Colonic mucosa (tissue), 4 donors: Measurements from ENCODE around the gene LRRC31. TPM values are rescaled to one million over a fixed set of nuclear protein-coding genes. Genes with fewer than 3 reads are reported as not detected.

Experiments
- DNase-seq: peaks from one replicate; pipeline ENCODE4 v3.0.0-alpha.2; 2020
- H3K27ac ChIP-seq: fragments of 200-600 bp; one replicate; pipeline ENCODE4 v1.8.0; 2021
- H3K27me3 ChIP-seq: fragments of 200-600 bp; one replicate; pipeline ENCODE4 v1.8.0; 2021
- H3K36me3 ChIP-seq: fragments of 200-600 bp; one replicate; pipeline ENCODE4 v1.8.0; 2021
- H3K4me1 ChIP-seq: fragments of 200-600 bp; one replicate; pipeline ENCODE4 v1.8.0; 2021; ENCODE audit warnings: mild to moderate bottlenecking
- H3K4me3 ChIP-seq: fragments of 200-600 bp; one replicate; pipeline ENCODE4 v1.8.0; 2021
- H3K9ac ChIP-seq, 2 donors: one replicate each; pipeline ENCODE4 v1.7.0; 2013; ENCODE audit warnings: control low read depth in 2 of 2, low read depth in 2 of 2, low read length in 2 of 2
- H3K9me3 ChIP-seq: fragments of 200-600 bp; one replicate; pipeline ENCODE4 v1.8.0; 2021
- intact Hi-C: fragments of 100-400 bp; cut with DNase I; formaldehyde crosslinking; loops from one replicate; pipeline ENCODE4 v1.14.1; 2022
- total RNA-seq, 2 donors: library from RNA; stranded (reverse); fragmentation: NEBNext Ultra II Directional in 1 of 2; extraction: Animal tissue kit (Norgen Biotek cat#: 25700) in 1 of 2; gene quantifications; one replicate each; pipeline ENCODE4 v1.2.1, GENCODE V29; 2021
- TF ChIP-seq, protein P1 (sequence below): fragments of 200-600 bp; IDR thresholded peaks from one replicate; pipeline ENCODE4 v1.8.0; 2022; ENCODE audit warnings: antibody characterized with exemption, mild to moderate bottlenecking
- donor health status: healthy.
- donor health status: DM: no; HTN: no; CAD: no.
- donor health status: DM: no; HTN: no; CAD: no.

Gene LRRC31
- 10 to 100 TPM; 42.0 to 66.0 TPM for total RNA-seq

DNA sequence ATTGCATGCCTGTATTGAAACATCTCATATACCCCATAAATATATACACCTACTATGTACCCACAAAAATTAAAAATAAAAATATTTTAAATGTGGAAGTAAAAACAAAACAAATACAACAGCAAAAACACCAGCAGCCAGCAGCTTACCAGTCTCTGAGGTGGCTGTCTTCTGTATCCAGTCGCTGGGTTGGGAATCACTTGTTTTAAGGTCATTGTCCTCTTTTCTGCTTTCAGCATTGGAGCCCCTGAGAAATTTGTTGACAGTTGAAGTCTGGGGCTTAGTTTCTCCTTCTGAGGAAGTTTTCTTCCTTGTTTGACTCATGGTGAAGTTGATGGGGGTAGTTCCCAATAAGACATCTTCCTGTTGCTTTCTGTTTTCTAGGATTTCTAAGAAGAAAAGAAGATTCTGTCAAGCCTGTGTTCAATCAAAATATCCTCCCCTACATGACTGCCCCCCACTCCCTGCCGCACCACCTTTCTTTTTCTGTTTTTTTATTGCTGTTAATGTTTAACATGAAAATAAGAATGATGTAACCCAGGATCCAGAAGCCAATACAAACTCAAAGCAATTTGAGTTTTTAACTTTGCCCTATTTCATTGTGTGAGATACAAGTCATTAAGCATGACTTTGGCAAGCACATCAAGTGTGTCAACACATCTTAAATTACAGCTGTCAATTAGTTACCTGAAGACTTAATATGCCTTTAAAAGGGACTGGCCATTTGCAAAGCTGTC, at the start of gene LRRC31:
LRRC31 (minus strand) TSS at position 452 of the 737 bp plus-strand sequence; CDS start at position 324, 128 bp downstream.
- no peaks in the 10 kb centered on the region for H3K36me3 ChIP-seq
- H3K4me3 ChIP-seq: peak within 1 kb of the TSS; percentile 26
- TF ChIP-seq, protein P1, sequence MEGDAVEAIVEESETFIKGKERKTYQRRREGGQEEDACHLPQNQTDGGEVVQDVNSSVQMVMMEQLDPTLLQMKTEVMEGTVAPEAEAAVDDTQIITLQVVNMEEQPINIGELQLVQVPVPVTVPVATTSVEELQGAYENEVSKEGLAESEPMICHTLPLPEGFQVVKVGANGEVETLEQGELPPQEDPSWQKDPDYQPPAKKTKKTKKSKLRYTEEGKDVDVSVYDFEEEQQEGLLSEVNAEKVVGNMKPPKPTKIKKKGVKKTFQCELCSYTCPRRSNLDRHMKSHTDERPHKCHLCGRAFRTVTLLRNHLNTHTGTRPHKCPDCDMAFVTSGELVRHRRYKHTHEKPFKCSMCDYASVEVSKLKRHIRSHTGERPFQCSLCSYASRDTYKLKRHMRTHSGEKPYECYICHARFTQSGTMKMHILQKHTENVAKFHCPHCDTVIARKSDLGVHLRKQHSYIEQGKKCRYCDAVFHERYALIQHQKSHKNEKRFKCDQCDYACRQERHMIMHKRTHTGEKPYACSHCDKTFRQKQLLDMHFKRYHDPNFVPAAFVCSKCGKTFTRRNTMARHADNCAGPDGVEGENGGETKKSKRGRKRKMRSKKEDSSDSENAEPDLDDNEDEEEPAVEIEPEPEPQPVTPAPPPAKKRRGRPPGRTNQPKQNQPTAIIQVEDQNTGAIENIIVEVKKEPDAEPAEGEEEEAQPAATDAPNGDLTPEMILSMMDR: no peak
- intact Hi-C loops: no loop called here
- H3K9me3 ChIP-seq: no peaks in the 10 kb centered on the region
- no peaks in the 10 kb centered on the region for H3K27me3 ChIP-seq
- H3K9ac ChIP-seq: peak within 1 kb of the TSS in 1 of 2 donors; percentile 80
- peak within 1 kb of the TSS; percentile 70 for H3K27ac ChIP-seq
- peaks cover 6% of the 10 kb centered on the region for H3K4me1 ChIP-seq
- peak; percentile 29 for DNase-seq

DNA sequence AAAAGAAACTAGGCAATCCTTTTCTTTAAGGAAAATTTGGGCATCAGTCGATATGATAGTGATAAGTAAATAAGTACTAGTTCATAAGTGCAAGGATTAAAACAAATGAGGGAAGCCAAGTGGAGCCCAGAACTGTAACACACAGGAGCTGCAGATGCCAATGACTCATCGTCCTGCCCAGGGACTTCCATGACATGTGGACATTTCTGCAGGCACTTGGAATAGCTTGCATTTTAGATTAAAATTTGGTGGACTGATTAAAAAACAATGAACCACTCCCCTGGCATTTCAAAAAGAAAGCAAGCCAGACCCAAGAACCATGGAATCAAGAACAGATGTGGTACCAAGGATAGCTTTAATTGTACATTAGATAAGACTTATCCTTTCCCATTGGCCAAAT, 44.6 kb upstream of the LRRC31 start:
- H3K27me3 ChIP-seq: no peaks in the 10 kb centered on the region
- H3K9ac ChIP-seq: no peak overlapping the region
- no peak for DNase-seq

DNA sequence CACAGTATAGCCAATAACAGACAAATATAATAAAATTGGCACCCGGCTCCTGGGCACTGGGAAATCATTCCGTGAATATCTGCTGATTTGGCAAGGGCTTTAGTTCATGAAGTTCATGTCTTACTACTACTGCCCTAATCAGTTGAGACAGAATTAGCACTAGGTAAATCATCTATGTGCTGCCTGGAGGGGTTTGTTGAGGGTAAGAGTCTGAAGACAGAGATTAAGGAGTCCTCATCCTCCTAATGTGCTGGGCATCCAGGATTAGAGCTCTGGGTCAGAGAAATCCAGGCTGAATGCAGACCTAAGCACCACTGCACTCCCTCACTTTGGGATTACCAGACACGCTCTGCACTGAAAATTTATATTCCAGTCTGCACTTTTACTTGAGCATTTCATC, 43.6 kb upstream of the LRRC31 start:
- Histone ChIP-seq H3K36me3 (no peaks in the 10 kb centered on the region), H3K4me1 (no peaks in the 10 kb centered on the region), H3K9me3 (no peaks in the 10 kb centered on the region), H3K27me3 (no peaks in the 10 kb centered on the region), H3K4me3 (no peak overlapping the region), H3K27ac (no peak overlapping the region), H3K9ac (no peak overlapping the region)
- no peak for DNase-seq
- TF ChIP-seq, protein P1: no peak
- intact Hi-C loops: no loop called here

More for the DNA sequence above, 44.6 kb upstream of the LRRC31 start:
- TF ChIP-seq, protein P1: no peak
- no peak overlapping the region for H3K27ac ChIP-seq
- intact Hi-C loops: no loop called here
- H3K36me3 ChIP-seq: no peaks in the 10 kb centered on the region
- no peaks in the 10 kb centered on the region for H3K4me1 ChIP-seq
- no peaks in the 10 kb centered on the region for H3K9me3 ChIP-seq
- H3K4me3 ChIP-seq: no peak overlapping the region

DNA sequence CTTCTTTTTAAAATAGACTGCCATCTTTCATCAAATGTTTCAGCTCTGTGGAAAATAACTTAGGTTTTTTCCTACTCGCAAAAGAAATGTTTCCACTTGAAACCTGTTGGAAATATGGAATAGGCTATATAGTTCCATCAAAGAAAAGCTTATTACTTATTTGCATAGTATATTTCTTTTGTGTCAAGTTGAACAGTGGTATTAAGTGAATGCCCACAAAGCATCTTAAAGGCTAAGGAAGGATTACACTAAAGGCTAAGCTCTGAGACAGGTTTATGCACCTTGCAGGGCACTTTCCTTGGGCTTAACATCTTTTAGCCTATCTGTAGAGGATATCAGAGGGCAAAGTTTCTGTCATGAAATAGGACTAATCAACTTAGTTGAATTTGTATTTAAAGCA, 41.5 kb upstream of the LRRC31 start, which contains the start of gene SAMD7:
SAMD7 (plus strand) TSS at position 301 of the 400 bp plus-strand sequence. CDS start 7,927 bp downstream, outside the sequence.
- Histone ChIP-seq H3K27me3 (no peaks in the 10 kb centered on the region), H3K4me1 (no peaks in the 10 kb centered on the region), H3K9ac (no peak within 1 kb of the TSS), H3K36me3 (no peaks in the 10 kb centered on the region), H3K27ac (no peak within 1 kb of the TSS), H3K4me3 (no peak within 1 kb of the TSS), H3K9me3 (no peaks in the 10 kb centered on the region)
- no peak for DNase-seq
- intact Hi-C loops: no loop called here
- TF ChIP-seq, protein P1: no peak

DNA sequence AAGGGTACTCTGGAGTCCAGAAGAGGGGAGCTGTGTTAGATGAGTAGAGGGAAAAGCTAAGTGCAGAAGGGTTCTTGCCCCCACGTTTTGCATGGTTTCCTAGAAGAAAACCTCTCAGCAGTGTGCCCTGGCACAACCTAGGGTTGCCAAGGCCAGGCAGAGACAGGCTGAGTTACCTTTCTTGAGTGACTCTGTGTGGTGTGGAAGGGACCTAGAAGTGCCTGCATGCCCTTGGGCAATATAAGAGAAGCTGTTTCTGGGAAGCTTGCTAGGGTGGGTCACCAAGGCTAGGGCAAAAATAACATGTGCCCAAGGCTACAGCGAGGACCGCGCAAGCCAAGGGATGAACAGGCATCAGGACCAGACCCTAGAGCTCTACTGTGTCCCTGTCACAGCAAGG, 38.2 kb upstream of the LRRC31 start:
- H3K4me1 ChIP-seq: no peaks in the 10 kb centered on the region

More for the DNA sequence above, 38.2 kb upstream of the LRRC31 start:
- H3K27ac ChIP-seq: no peak overlapping the region
- TF ChIP-seq, protein P1: no peak
- no peaks in the 10 kb centered on the region for H3K36me3 ChIP-seq
- H3K4me3 ChIP-seq: no peak overlapping the region
- DNase-seq: no peak
- H3K9me3 ChIP-seq: no peaks in the 10 kb centered on the region
- no peaks in the 10 kb centered on the region for H3K27me3 ChIP-seq
- H3K9ac ChIP-seq: no peak overlapping the region
- intact Hi-C loops: no loop called here
